Hepatocyte (in vitro differentiated cells): ENCODE results near the gene RHOT2.

ENCODE experiments used
- CTCF ChIP-seq: fragments of 200-600 bp; sonication (generic); IDR thresholded peaks from 2 replicates; pipeline ENCODE4 v1.5.1; 2016; ENCODE audit warnings: antibody characterized with exemption, mild to moderate bottlenecking; ENCODE audit not compliant: poor library complexity
- EZH2 ChIP-seq: fragments of 200-600 bp; sonication (generic); IDR thresholded peaks from 2 replicates; pipeline ENCODE4 v1.6.1; 2016; ENCODE audit warnings: antibody characterized with exemption, mild to moderate bottlenecking, borderline replicate concordance

DNA sequence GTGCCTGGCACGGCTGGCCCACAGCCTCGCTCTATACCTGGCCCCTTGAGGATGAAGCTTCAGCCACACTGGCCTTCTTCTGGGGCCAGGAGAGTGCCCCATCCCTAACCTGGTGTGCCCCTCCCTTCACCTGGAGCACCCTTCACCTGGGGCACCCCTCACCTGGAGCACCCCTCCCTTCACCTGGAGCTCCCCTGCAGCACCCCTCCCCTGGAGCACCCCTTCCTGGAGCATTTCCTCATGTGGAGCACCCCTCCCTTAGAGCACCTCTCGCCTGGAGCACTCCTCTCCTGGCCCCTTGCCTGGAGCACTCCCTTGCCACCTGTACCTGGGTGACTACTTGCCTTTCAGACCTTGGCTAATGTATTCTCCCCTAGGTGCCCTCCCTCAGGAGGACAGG lies 40.1 kb downstream of the RHOT2 start:
- TF ChIP-seq CTCF (no peak), EZH2 (no peak)
